UCSD-AML1 (cell line): ENCODE measurements around the gene HAUS7.

Experiments used
- DNase-seq: peaks from one replicate; lab custom pipeline; 2025; ENCODE audit not compliant: unreplicated experiment; lab: John Stamatoyannopoulos, UW

The HAUS7 gene

DNA sequence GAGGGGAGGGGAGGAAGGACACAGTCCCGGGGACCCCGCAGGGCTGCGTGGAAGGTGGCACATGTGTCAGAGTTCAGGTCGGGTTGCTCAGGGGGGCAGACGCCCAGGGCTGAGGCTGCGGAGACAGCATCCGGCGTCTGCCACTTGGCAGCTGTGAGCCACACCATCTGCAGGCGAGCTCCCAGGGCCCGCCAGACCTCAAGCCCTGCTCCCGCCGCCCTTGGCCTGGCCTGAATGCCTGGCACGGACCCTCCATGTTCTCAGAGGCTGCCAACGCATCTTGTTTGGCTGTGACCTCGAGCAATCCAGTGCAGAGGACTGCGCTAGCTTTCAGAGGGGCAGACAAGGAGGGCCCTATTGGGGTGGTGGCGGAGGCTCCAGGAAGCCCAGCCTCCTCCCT lies 29.5 kb upstream of the HAUS7 start:
- no peak for DNase-seq

GRCh38 chrX:153499341-153499740 lies 29.0 kb upstream of the HAUS7 start:
- DNase-seq = no peak

DNA sequence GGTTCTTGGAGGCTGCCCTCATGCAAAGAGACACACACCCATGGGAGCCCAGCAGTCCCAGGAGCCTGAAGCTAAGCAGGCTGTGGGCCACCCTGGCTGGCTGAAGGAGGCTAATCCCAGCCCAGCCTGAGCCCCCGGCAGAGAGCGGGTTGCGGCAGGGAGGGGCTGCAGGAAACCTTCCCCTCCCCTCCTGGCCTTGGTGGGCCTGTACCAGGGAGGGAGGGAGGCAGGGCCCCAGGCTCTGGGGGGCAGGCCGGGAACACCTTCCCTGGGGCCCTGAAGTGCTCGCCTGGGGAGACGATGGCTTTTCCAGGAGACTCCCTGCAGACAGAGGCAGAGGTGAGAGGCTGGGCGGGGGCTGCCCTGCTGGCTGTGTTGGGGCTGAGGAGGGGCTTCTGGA lies 28.1 kb upstream of the HAUS7 start:
- no peak for DNase-seq

GRCh38 chrX:153496590-153496959 lies 26.2 kb upstream of the HAUS7 start:
- DNase-seq = no peak

DNA sequence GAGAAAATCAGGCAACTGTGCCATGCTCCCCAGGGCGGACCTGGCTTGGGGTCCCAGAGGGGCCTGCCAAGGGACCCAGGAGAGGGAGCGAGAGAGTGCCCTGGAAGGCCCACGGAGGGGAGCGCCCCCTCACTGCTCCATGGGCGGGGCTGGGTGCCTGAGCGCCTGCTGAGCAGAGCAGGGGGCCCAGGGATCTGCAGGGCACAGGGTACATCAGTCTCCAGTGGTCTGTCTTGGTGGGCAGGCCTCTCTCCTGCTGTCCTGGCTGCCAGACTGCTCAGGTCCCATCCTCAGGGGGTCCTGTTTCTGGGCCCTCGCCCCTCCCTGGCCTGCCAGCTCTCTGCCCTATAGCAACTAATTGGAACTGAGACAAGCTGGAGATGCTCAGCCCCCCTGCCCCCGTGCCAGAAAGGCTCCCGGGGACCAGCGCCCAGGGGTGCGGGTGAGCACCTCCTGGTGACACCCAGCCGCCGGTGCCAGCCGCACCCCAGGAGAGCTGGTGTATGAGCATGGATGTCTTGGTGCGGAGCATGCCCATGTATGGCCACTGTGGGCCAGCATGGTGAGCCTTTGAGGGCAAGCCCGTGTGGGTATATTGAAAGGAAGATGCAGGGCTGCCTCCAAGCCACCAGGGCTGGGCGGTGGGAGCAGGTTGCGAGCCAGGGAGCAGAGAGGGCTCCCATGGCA lies 25.7 kb upstream of the HAUS7 start:
- DNase-seq = no peak

DNA sequence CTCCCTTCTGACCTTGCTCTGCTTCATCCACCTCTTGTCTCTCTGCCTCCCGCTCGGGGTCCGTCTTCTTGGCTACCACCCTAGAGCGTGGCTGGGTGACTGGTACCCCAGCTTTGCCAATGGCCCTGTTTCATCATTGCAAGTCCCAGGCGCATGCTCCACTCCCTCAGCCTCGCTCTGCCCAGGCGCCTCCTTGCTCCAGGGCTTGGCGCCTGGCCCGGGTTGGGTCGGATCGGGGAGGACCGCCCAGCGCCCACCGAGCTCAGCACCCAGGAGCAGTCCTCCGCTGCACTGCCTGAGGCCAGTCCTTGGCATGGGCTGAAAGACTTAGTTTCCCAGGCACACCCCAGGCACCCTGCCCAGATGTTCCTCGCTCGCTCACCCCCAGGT lies 25.0 kb upstream of the HAUS7 start:
- no peak for DNase-seq

- no peak for DNase-seq
Observed at GRCh38 chrX:153494541-153495361, 24.4 kb upstream of the HAUS7 start, which contains the start of gene BGN. Gene BGN (plus strand): TSS chrX:153494980. CDS start chrX:153504632, 9,652 bp downstream.

GRCh38 chrX:153494061-153494460 lies 23.7 kb upstream of the HAUS7 start:
- no peak for DNase-seq

GRCh38 chrX:153493085-153493484 lies 22.7 kb upstream of the HAUS7 start:
- DNase-seq = no peak

DNA sequence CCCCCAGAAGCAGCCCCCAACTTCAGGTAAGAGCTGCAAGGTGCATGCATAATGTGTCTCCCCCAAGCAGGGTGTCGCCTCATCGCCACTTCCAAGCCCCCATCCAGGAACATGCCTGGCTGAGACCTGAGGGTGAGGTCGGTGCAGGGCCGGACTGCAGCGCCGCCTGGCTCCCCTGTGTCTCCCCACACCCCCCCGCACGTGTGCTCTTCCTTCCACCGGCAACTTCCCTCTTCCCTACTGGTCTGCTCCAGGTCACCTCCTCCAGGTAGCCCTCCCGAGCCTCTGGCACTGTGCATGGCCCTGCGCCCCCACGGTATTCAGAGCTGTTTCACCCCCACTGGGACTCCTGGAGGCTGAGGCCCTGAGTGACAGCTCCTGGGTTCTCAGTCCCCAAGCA lies 22.2 kb upstream of the HAUS7 start:
- no peak for DNase-seq

DNA sequence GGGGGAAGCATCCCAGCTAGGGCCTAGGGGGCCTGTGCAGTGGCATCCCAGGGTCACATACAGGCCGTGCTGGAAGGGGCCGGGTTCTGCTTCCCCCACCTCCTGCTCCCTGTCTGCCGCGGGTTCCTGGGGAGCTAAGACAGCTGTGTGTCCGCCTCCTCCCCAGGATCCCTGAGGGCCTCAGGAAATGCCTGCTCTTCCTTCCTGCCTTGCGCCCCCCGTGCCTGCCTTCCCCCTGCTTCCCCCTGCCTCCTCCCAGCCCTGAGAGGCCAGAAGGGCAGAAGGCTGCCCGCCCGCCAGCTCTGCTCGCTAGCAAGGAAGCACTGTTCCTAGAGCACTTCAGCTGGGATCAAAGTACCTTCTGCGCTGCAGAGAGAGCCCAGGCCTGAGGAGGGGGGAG lies 21.5 kb upstream of the HAUS7 start:
- peak; percentile 27 for DNase-seq

- no peak for DNase-seq
Observed at GRCh38 chrX:153491351-153491914, 21.1 kb upstream of the HAUS7 start.

DNA sequence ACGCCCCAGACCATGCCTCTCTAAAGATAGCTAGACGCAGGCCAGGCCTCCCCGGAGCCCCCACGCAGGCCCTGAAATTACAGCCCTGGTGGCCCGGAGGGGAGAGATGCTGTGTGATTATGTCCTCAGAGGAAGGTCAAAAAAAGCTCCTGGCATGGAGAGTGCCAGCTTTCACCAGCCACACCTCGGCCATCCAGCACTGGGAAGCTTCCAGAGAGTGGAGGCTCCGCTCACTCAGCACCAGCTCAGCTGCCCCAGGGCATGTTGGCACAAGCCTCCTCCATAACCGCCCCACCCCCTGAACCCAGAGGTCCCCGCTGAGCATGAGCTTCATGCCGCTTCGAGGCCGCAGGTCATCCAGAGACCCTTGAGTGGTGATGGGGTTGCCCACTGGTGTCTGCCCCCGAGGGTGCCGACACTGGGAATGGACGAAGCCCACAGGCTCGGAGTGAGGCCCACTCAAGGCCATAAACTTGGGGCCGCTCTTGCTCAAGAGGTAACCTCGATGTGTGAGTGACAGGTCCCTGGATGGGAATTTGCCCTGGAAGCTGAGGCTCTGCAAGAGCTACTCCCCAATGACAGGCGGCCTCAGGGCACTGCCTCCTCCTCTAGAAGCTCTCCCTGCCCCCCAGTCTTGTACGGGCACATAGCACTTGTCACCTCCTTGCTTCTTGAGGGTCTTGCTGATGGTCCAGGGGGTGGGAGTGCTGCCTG lies 20.0 kb upstream of the HAUS7 start:
- no peak for DNase-seq

DNA sequence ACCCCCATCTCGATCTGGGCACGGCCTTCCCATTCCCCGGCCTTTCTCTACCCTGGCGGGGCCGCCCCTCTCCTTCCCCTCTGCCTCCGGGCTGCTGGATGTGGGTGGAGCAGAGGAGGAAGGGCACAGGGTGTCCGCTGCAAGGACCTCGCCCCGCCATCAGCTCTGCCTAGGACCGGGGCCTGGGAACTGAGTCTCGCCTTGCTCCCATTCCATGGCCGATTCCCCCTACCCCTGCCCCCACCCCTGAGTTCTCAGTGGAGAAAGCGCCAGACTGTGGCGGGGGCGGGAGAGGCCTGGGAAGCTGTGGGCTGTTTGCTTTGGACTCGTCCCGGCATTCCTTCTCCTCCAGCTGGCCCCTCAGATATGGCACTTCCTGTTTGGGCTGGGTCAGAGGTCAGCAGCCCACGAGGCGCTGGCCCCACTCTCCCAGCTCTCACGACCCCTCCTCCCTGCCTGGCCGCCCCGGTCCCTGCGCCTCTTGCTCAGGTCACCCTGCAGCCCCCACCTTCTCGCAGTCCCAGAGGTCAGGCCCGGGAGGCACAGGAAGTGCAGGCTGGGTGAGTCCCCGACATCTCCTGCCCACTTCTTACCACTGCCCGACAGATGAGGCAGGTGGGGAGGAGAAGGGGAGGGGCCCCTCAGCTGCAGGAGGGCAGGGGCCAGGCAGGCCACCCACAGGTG lies 18.0 kb upstream of the HAUS7 start:
- no peak for DNase-seq

GRCh38 chrX:153487590-153488071 lies 17.3 kb upstream of the HAUS7 start:
- DNase-seq = no peak

- no peak for DNase-seq
Observed at GRCh38 chrX:153486171-153486570, 15.8 kb upstream of the HAUS7 start.

GRCh38 chrX:153485396-153486080 lies 15.2 kb upstream of the HAUS7 start:
- no peak for DNase-seq

DNA sequence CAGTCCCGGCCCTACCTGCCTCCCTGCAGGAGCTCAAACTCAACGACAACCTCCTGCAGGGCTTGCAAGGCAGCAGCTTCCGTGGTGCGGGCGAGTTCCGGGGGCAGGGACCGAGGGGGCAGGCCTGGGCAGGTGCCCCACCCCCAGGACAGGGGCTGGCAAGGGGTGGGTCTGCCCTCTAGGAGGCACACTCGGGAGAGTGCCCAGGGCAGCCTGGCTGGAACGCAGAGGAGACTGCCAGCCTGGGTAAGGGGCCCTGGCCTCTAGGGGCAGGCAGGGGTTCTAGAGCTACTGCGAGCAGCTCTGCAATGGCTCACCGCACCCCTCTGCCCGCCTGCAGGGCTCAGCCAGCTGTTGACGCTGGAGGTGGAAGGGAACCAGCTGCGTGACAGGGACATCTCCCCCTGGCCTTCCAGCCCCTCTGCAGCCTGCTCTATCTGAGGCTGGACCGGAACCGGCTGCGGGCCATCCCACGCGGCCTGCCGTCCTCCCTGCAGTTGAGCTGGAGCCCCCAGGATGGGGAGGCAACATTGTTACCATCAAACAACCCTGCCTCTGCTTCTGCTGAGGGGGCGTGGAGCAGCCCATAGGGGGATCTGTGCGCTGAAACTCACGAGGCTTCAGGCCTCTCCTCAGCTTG lies 12.1 kb upstream of the HAUS7 start:
- no peak for DNase-seq

GRCh38 chrX:153481043-153481442 lies 10.7 kb upstream of the HAUS7 start:
- no peak for DNase-seq

DNA sequence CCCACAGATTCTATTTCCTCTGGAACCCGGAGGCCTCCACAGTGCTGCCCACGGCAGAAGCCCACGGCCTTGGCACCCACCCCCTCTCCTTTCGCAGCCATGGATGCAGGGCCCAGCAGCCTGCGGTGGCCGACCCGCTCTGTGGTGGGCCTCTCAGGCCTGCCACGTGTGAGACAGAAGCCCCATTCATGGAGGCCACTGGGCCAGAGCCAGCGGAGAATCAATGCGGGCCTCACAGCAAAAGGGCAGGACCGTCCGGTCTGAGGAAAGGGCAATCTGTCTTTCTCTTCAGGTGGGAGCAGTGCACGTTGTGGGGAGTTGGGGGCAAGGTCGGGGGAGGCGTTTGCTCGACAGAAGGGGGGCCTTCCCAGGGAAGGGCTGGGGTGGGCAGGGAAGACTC lies 8.4 kb upstream of the HAUS7 start:
- DNase-seq = no peak
